Measurements from ENCODE around the gene HOXC4. TPM values are rescaled to one million over a fixed set of nuclear protein-coding genes. Genes with fewer than 3 reads are reported as not detected.

The HOXC4 gene
- total RNA-seq, 1 donor from 2014 or later = not detected

DNA sequence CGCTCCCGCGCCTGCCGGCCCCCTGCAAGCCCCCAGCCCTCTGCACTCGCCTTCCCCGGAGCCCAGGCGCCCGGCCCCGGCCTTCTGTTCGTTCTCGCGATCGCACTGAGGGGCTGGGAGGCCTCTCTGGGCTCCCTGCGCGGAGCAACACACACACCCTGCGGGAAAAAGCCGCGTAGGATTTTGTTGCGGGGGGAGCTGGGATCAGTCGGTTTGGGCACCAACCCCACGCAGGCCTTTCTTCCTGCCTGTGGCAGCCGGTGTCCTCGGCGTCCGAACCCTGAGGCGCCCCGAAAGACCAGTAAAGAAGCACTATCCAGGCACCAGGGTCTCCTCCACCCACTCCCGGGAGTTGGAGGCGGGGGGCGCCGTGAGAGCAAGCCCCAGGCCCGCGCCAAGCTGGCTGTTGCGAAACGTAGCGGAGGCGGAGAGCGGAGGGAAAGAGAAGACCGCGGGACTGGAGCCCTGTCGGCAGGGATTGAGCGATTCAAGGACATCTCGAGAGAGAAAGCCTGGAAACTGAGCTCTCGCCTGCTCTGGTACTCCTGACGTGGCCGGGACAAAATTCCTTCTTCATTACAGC is 22.7 kb upstream of the HOXC4 start:
- Histone ChIP-seq H3K4me1 (peaks cover 38% of the 10 kb centered on the region), H3K9me3 (replicated peaks) (peaks cover 4% of the 10 kb centered on the region), H3K27me3 (ENCODE audit: low read depth) (peaks cover 100% of the 10 kb centered on the region), H3K27ac (replicated peaks) (no peak overlapping the region), H3K36me3 (no peaks in the 10 kb centered on the region), H3K4me3 (peak overlapping the region; percentile 47)
- TF ChIP-seq, protein P1, sequence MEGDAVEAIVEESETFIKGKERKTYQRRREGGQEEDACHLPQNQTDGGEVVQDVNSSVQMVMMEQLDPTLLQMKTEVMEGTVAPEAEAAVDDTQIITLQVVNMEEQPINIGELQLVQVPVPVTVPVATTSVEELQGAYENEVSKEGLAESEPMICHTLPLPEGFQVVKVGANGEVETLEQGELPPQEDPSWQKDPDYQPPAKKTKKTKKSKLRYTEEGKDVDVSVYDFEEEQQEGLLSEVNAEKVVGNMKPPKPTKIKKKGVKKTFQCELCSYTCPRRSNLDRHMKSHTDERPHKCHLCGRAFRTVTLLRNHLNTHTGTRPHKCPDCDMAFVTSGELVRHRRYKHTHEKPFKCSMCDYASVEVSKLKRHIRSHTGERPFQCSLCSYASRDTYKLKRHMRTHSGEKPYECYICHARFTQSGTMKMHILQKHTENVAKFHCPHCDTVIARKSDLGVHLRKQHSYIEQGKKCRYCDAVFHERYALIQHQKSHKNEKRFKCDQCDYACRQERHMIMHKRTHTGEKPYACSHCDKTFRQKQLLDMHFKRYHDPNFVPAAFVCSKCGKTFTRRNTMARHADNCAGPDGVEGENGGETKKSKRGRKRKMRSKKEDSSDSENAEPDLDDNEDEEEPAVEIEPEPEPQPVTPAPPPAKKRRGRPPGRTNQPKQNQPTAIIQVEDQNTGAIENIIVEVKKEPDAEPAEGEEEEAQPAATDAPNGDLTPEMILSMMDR (IDR thresholded peaks at IDR 0.05; ENCODE audit: borderline replicate concordance) = no peak
- DNase-seq = no peak
- intact Hi-C loops (cut with micrococcal nuclease) = no loop called here

DNA sequence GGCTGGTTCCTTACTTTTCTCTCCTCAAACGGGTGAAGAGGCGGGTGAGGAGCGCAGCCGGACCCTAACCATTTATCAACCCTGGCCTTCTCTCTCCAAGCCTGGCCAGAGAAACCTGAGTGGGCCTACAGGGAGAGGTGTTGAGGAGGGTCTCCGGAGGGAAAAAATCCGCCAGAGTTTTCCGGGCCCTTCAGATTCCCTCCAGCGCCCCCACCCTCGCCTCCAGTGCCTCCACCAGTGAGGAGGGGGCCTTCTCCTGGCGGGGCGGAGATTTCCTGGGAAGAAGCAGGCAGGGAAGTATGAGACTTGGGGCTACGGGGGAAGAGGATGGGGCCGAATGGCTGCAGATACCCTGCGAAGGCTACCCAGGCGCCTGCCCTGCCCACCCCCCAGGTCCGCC is 22.2 kb upstream of the HOXC4 start:
- no peak for DNase-seq
- intact Hi-C loops (cut with micrococcal nuclease) = no loop called here
- H3K4me1 ChIP-seq = peaks cover 38% of the 10 kb centered on the region
- no peak overlapping the region for H3K27ac ChIP-seq (replicated peaks)
- H3K27me3 ChIP-seq (ENCODE audit: low read depth) = peaks cover 100% of the 10 kb centered on the region
- H3K9me3 ChIP-seq (replicated peaks) = peaks cover 4% of the 10 kb centered on the region
- no peaks in the 10 kb centered on the region for H3K36me3 ChIP-seq
- TF ChIP-seq, protein P1 (IDR thresholded peaks at IDR 0.05; ENCODE audit: borderline replicate concordance) = no peak
- no peak overlapping the region for H3K4me3 ChIP-seq

DNA sequence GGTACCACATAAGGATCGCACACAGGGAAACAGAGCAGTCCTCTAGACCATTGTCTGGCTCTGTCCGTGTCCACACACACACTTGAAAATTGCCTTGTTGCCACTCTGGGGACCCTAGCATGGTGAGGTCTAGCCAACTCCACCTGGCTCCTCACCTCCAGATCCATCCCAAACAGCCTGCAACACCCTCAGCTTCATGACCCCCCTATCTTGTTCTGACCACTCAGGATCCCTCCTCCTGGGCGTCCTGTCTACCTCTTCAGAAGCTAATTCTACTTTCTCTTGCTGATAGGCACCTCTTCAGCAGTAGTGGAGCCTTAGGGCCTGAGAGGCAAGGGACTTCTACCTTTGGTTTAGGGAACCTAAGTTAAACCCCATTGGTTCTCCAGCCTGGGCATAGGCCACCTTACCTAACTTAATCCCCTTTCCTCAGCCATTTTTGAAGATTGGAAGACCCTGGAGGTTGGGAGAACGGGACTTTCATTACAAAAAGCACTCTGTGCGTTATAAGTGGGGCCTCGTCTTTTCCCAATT is 21.5 kb upstream of the HOXC4 start:
- H3K27me3 ChIP-seq (ENCODE audit: low read depth) = peaks cover 100% of the 10 kb centered on the region
- DNase-seq = no peak
- H3K36me3 ChIP-seq = no peaks in the 10 kb centered on the region
- TF ChIP-seq, protein P1 (IDR thresholded peaks at IDR 0.05; ENCODE audit: borderline replicate concordance) = no peak
- no peak overlapping the region for H3K27ac ChIP-seq (replicated peaks)
- peaks cover 38% of the 10 kb centered on the region for H3K4me1 ChIP-seq
- peaks cover 4% of the 10 kb centered on the region for H3K9me3 ChIP-seq (replicated peaks)
- H3K4me3 ChIP-seq = no peak overlapping the region
- intact Hi-C loops (cut with micrococcal nuclease) = no loop called here

DNA sequence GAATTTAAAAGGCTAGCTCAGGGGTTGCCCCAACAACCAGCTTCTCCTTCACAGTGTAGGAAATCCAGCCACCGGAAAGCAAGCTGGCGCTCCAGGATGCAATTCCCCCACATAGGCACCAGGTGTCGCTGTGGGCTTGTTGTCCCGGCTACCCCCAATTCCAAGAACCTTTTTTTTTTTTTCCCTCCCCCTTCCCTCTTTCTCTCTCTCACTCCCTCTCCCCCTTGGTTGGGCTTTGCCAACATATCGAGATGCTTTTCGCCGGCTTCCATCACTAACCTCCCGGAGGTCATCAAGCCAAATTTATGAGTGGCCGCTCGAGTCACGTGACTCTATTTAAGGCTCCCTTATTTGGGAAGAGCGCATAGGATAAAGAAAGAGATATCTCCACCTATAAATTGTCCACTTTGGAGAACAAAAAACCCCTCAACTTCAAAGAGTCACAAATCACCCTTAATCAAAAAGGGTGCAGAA is 21.0 kb upstream of the HOXC4 start, which contains the start of gene HOXC5:
TSS of gene HOXC5 (plus strand) at position 424 of the 474 bp plus-strand sequence. CDS start 73 bp downstream, outside the sequence.
- peaks cover 4% of the 10 kb centered on the region for H3K9me3 ChIP-seq (replicated peaks)
- H3K27ac ChIP-seq (replicated peaks) = no peak within 1 kb of the TSS
- no peaks in the 10 kb centered on the region for H3K36me3 ChIP-seq
- H3K4me3 ChIP-seq = peak within 1 kb of the TSS; percentile 50
- intact Hi-C loops (cut with micrococcal nuclease) = no loop called here
- peaks cover 38% of the 10 kb centered on the region for H3K4me1 ChIP-seq
- H3K27me3 ChIP-seq (ENCODE audit: low read depth) = peaks cover 100% of the 10 kb centered on the region
- peak; percentile 51 for DNase-seq
- TF ChIP-seq, protein P1 (IDR thresholded peaks at IDR 0.05; ENCODE audit: borderline replicate concordance) = peak; percentile 79

DNA sequence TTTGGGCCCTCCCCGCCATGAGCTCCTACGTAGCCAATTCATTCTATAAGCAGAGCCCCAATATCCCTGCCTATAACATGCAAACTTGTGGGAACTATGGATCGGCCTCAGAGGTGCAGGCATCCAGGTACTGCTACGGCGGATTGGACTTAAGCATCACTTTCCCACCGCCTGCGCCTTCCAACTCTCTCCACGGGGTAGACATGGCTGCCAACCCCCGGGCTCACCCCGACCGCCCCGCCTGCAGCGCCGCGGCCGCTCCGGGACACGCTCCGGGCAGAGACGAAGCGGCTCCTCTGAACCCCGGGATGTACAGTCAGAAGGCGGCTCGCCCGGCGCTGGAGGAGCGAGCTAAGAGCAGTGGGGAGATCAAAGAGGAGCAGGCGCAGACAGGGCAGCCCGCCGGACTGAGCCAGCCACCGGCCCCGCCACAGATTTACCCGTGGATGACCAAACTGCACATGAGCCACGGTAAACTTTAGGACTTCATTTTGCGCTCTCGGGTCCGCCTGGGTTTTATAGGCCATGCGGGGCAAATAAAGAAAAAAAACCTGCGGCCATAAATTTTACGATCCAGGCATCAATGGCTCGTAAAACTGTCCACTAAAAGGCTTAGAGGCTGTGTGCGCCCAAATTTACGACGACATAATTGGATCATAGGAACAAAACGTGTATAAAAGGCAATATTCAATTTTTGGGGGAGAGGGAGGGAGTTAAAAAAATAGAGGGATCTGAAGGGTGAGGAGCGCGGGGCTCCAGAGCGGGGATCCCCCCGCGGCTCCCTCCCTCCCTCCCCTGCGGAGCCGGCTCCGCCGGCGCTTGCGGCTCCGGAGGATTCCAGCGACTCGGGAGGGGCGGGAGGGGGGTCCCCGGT is 20.3 kb upstream of the HOXC4 start:
- H3K27me3 ChIP-seq (ENCODE audit: low read depth) = peaks cover 100% of the 10 kb centered on the region
- H3K36me3 ChIP-seq = no peaks in the 10 kb centered on the region
- H3K4me1 ChIP-seq = peaks cover 37% of the 10 kb centered on the region
- H3K4me3 ChIP-seq = peak overlapping the region; percentile 50
- intact Hi-C loops (cut with micrococcal nuclease) = no loop called here
- no peak for DNase-seq
- H3K9me3 ChIP-seq (replicated peaks) = peaks cover 4% of the 10 kb centered on the region
- TF ChIP-seq, protein P1 (IDR thresholded peaks at IDR 0.05; ENCODE audit: borderline replicate concordance) = no peak
- H3K27ac ChIP-seq (replicated peaks) = no peak overlapping the region

Data from left ventricle myocardium inferior (tissue), 1 donor.